M059J (cell line): ENCODE results near the gene WNT11. TPM values are rescaled to one million over a fixed set of nuclear protein-coding genes. Genes with fewer than 3 reads are reported as not detected.

ENCODE experiments used
- DNase-seq: peaks from one replicate; pipeline ENCODE4 v3.0.0-alpha.2; 2012; ENCODE audit warnings: low read depth
- total RNA-seq: library from RNA; depleted of rRNA; stranded (reverse); fragments of >200 nt; shearing (Covaris generic); gene quantifications from 2 replicates; pipeline ENCODE4 v1.2.3, GENCODE V29; 2014; rRNA removed

Gene WNT11
- total RNA-seq, result 2.0 and 3.1 TPM in 2 replicates

DNA sequence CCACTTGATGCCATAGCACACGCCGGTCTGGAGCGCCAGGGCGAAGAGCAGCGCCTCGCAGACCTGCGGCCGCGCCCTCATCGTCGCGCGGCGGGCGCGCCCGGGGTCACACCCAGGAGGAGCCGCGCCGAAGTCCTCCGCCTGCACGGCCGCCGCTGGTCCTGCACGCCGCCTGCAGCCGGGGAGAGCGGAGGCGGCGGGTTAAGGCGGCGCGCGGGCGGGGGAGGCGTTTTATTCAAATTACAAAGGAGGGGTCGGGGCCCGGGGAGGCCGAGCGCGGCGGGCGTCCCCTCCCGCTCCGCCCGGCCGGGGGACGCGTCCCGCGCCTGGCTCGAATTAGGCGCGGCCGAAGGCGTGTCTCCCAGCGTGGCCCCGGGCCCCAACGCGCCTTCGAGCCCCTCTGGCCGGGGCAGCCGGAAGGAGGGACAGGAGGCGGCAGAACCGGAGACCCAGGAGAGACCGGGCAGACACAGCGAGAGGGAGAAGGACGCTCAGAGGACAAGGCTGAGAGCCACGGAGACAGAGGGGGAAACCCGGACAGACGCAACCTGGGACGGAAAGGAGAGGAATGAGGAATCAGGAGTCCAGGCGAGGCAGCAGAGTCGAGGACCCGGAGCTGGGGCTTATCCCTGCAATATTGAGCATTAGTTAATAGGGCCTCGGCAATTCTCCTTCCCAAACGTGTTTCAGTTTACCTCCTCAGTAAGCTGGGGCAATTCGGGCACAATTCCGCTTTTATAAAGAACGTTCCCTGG is at the start of gene WNT11:
Gene WNT11 (minus strand): TSS at position 176 of the 755 bp plus-strand sequence. CDS start 95 bp downstream, at position 81.
- DNase-seq, result peak; percentile 33

- DNase-seq, result no peak
Observed at GRCh38 chr11:76253416-76253815, 47.1 kb upstream of the WNT11 start.

DNA sequence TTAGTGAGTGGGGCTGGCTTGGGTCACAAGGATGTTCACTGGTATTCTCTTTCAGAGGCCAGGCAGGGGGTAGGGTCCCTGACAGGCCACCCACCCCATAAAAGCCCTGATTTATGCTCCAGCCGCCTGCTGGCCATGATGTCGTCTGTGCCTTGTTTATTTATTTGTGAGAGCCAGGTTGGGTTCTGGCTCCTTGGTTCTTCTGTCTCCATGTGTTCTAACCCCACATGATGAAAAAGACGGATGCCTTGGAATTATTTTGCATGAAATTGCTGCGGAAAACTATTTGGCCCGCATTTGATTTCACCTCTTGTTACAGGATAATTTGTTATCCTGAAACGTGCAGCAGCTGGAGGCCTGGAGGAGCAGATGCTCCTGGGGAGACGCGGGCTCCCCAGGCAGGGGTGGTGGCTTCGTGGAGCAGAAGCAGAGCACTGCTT is 46.3 kb upstream of the WNT11 start:
- no peak for DNase-seq

DNA sequence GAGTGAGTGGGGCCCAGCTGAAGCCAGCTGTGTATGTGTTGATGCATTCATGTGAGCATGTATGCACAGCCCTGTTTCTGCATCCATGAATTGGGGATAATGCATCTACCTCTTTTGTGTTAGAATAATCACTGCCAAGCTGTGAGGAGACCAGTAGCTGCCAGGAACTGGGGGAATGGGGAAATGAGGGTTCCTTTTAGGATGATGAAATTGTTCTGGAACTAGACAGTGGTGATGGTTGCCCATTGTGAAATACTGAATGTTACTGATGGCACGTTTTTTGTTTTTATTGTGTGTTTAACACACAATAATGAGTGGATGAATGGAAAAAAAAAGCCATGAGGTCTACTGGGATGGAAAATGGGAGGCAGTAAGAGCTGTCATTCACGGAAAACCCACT is 45.3 kb upstream of the WNT11 start:
- no peak for DNase-seq

GRCh38 chr11:76251226-76251575 is 44.9 kb upstream of the WNT11 start:
- DNase-seq, result no peak

GRCh38 chr11:76250520-76251225 is 44.4 kb upstream of the WNT11 start:
- no peak for DNase-seq

DNA sequence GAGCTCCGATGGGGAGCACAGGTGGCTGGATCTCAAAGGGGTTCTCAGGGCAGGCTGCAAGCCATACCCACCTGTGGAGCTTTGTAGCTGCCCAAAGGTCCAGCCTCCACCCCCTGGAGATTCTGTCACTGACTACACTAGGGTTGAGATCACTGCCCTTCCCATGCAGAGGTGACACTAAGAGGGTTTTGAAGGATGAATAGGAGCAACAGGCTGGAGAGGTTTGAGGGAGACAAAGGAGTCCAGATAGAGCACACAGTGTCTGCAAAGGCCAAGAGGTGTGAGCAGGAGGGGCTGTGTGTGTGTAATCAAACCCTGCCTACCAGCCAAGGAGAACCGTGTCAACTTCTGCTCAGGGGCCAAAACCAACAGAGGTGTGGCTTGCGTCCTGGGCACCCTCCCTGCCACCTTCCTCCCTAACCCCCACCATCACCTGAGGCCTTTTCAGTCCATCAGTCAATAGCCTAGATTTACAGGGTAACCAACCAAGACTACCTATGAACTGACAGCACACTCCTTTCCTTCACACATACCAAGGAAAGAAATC is 43.0 kb upstream of the WNT11 start:
- no peak for DNase-seq

- peak; percentile 31 for DNase-seq
Observed at GRCh38 chr11:76248210-76248609, 41.9 kb upstream of the WNT11 start.

GRCh38 chr11:76247091-76247490 is 40.8 kb upstream of the WNT11 start:
- no peak for DNase-seq

- DNase-seq, result no peak
Observed at GRCh38 chr11:76246271-76246933, 40.1 kb upstream of the WNT11 start.

DNA sequence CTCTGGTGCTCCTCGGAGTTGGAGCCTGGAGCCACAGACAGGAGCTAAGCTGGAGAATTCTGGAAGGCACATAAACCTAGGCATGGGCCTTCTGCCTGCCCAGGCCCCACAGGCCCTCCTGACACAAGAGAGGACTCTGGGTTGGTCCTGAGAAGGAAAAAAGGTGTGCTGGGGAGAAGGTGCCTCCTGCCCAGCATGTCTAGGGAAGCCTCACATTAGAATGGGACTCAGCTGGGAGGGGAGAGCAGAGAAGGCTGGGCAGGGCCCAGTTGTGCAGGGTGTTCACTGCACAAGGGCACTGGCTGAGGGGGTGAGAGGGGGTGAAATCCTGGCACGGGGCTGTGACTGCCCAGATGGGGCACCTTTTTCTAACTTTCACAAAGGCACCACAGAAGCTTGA is 39.4 kb upstream of the WNT11 start:
- no peak for DNase-seq

- no peak for DNase-seq
Observed at GRCh38 chr11:76244316-76244851, 38.1 kb upstream of the WNT11 start.

DNA sequence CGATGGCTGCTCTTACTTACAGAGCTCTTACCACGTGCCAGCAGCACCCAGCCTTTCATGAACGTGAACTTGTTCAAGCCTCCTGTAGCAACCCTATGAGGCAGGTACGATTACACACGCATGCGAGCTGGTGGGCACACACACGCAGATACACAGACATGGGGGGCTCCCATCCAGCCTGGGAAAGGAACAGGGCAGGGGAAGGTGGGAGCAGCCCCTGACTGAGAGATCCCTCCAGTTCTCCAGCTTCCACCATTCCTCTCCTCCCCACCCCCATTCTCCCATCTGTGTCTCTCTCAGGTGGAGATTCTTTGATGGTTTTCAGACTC is 37.6 kb upstream of the WNT11 start:
- no peak for DNase-seq

- DNase-seq, result no peak
Observed at GRCh38 chr11:76243193-76243956, 37.1 kb upstream of the WNT11 start.

DNA sequence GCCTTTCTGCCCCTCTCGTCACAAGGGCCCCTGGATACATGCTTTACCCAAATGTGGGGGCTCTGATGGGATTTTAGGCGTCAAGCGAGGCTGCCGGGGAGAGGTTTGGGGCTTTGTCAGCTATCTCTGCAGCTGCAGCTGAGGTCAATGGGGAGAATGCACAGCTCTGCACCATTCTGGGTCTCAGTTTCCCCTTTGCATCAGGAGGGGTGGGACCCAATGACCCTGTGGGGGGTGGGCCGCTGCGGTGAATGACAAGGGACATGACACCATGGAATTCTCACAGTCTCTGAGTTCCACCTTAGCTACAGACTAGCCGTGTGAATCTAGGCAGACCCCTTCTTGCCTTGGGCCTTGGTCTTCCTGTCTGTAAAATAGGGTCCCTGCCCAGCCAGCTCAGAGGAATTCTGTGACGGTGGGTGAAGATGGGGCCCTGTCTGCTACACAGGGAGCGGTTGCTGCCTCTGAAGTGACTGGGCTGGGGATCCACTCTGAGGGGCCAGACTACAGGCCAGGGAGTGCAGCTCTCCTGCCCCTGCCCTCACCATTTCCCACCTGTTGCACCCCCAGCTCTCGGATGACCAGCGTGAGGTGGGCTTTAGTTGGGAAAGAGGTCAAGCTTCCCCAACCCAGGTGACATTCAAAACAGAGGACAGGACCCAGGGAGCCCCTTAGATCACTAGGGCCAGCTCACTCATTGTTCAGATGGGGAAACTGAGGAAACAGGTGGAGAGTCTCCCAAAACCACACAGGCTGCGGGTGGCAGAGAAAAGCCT is 35.9 kb upstream of the WNT11 start:
- no peak for DNase-seq

DNA sequence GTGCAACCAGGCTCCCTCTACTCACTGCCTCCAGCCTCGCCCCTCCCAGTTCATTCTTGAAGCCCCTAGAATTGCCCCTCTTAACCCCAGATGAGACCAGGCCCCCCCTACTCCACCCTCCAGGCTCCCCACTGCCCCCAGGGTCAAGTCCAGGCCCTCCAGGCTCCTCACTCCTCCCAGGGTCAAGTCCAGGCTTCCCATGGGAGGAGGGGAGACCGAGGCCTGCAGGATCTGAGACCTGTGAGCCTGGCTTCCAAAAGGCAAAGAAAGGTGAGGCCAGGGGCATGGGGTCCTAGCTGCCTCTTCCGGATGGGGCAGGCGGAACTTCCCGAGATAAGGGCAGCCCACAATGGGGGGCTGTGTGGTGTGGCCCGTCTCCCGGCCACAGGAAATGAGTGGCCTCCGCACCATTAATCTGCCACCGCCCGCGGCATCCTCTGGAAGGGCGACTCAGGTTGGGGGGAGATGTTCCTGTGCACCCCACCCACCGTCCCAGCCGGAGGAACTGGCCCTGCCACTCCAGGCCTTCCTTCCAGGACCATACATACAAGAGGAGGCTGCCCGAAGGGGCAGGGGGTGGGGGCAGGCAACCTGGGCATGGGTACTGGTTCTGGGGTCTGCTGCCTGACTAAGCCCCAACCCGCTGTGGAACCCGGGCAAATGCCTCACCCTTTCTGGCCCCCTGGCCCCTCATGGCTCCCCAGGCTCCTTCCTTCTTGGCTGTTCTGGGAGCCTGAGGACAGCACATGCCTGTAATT is 35.1 kb upstream of the WNT11 start:
- no peak for DNase-seq

GRCh38 chr11:76240666-76241065 is 34.4 kb upstream of the WNT11 start:
- DNase-seq, result no peak

- DNase-seq, result no peak
Observed at GRCh38 chr11:76240161-76240540, 33.8 kb upstream of the WNT11 start.

DNA sequence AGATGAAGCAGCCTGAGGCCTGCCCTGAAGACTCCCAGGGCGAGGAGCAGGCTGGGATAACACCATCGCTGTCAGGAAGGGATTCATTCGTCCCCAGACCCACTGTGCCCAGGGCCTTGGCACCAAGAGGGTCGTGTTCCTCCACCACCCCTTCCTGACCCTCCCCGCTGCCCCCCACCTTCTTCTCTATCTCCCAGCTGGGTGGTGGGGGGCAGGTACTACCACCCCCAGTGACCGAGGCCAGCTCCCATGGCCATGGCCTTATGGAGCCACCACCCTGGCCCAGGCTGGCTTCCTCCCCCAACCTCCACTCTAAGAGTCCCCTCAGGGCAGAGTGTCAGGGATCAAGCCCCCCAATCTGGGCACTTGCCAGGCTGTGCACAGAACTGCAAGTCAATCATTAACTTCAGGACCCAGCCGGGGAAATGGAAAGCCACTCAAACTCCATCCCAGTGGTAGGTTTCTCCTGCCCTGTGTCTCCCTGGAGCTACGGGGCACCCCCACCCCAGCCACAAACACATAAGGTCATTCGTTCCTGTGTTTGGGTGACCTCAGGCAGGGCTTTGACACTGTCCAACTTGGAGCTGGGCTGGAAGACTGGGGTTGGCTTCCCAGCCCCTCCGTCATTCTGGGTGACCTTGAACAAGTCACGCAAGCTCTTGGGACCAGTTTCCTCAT is 33.3 kb upstream of the WNT11 start:
- no peak for DNase-seq

GRCh38 chr11:76238551-76238950 is 32.2 kb upstream of the WNT11 start:
- no peak for DNase-seq
